K562 (cell line): ENCODE measurements around the gene CTDSPL. TPM values are rescaled to one million over a fixed set of nuclear protein-coding genes. Genes with fewer than 3 reads are reported as not detected.

Source experiments
- ATAC-seq: fragments of 200-7000 bp; cut with Tn5 transposase; 3 replicates; pipeline ENCODE4 v1.9.1; 2020; ENCODE audit warnings: moderate library complexity
- BruUV-seq: library from RNA; stranded (reverse); fragments of 400-500 nt; replicated peaks from 2 replicates; lab custom pipeline; 2021; lab: Mats Ljungman, UMichigan
- CTCF ChIA-PET: fragments of 300-600 bp; formaldehyde crosslinking; extraction: SDS; loops from one replicate; lab custom pipeline; 2021; ENCODE audit warnings: low intra/inter-chr PET ratio; lab: Yijun Ruan, JAX
- POLR2A ChIA-PET: fragments of 300-600, 350-650 bp; sonication (Branson Sonifier 250); formaldehyde crosslinking; extraction: SDS; loops from one replicate; lab custom pipeline; 2021; ENCODE audit warnings: antibody characterized with exemption, inconsistent platforms; lab: Yijun Ruan, JAX
- DNase-seq, 4 experiments: peaks; one replicate each; pipeline versions ENCODE4 v3.0.0 to v3.0.0-alpha.2; 2011 to 2018; ENCODE audit warnings: low spot score in 3 of 4, mixed read lengths in 3 of 4; ENCODE audit errors: extremely low read depth in 1 of 4
- FAIRE-seq: peaks from 2 replicates; lab custom pipeline; 2011; peaks lifted over from hg19 to GRCh38; lab: Jason Lieb, UNC
- H2AFZ ChIP-seq: 2 replicates; pipeline ENCODE4 v1.6.0; 2011; ENCODE audit warnings: low read depth, low read length, control low read depth, inconsistent platforms
- H3K27ac ChIP-seq: fragments of 200-600 bp; 3 replicates; pipeline ENCODE4 v1.8.0; 2011; ENCODE audit warnings: low read depth, mild to moderate bottlenecking, control low read depth, inconsistent platforms, low read length, moderate library complexity, mixed read lengths; ENCODE audit errors: extremely low read depth
- H3K27me3 ChIP-seq, 2 experiments: fragments of 300-600 bp in 1 of 2; 2 replicates in 1 of 2; 3 replicates in 1 of 2; pipeline versions ENCODE4 v1.6.0 to v1.8.0; 2011; ENCODE audit warnings: inconsistent platforms in 2 of 2, low read length in 2 of 2, mild to moderate bottlenecking in 1 of 2, mixed read lengths in 1 of 2, moderate library complexity in 1 of 2; ENCODE audit not compliant: control insufficient read depth in 2 of 2, insufficient read depth in 2 of 2
- H3K36me3 ChIP-seq: fragments of 300-600 bp; 3 replicates; pipeline ENCODE4 v1.8.0; 2011; ENCODE audit warnings: mild to moderate bottlenecking, low read length, inconsistent platforms; ENCODE audit not compliant: control insufficient read depth, insufficient read depth
- H3K4me1 ChIP-seq, 2 experiments: fragments of 200-600 bp in 1 of 2; replicated peaks in 1 of 2; 2 replicates in 1 of 2; 3 replicates in 1 of 2; pipeline versions ENCODE4 v1.5.1 to v1.8.0; 2011; ENCODE audit warnings: inconsistent platforms in 2 of 2, low read length in 2 of 2, mild to moderate bottlenecking in 1 of 2, mixed read lengths in 1 of 2, moderate library complexity in 1 of 2; ENCODE audit not compliant: control insufficient read depth in 2 of 2, insufficient read depth in 2 of 2
- H3K4me2 ChIP-seq: 2 replicates; pipeline ENCODE4 v1.6.1; 2011; ENCODE audit warnings: low read length, control low read depth, inconsistent platforms, mixed read lengths; ENCODE audit not compliant: insufficient read depth
- H3K4me3 ChIP-seq: fragments of 200-600 bp; sonication (generic), shearing (Covaris generic); 2 replicates; pipeline ENCODE4 v1.5.1; 2016; ENCODE audit warnings: control low read depth, inconsistent platforms
- H3K79me2 ChIP-seq: fragments of 200-600 bp; 3 replicates; pipeline ENCODE4 v1.8.0; 2011; ENCODE audit warnings: low read length, inconsistent platforms; ENCODE audit not compliant: control insufficient read depth, insufficient read depth
- H3K9ac ChIP-seq, 2 experiments: 2 replicates each; pipeline versions ENCODE4 v1.6.0 to v1.6.1; 2011; ENCODE audit warnings: low read depth in 2 of 2, low read length in 2 of 2, control low read depth in 1 of 2, inconsistent platforms in 1 of 2, mild to moderate bottlenecking in 1 of 2, mixed read lengths in 1 of 2; ENCODE audit not compliant: insufficient read depth in 1 of 2
- H3K9me1 ChIP-seq: one replicate; pipeline ENCODE4 v1.6.0; 2011; ENCODE audit warnings: inconsistent platforms, mild to moderate bottlenecking, low read length, moderate library complexity; ENCODE audit not compliant: control insufficient read depth, insufficient read depth
- H3K9me3 ChIP-seq: replicated peaks from 2 replicates; pipeline ENCODE4 v1.5.1; 2011; ENCODE audit warnings: low read depth, low read length, inconsistent platforms; ENCODE audit not compliant: control insufficient read depth, insufficient read depth
- H4K20me1 ChIP-seq: replicated peaks from 2 replicates; pipeline ENCODE4 v1.6.1; 2011; ENCODE audit warnings: low read length, inconsistent platforms, mixed read lengths; ENCODE audit not compliant: control insufficient read depth, insufficient read depth
- CBFA2T3 ChIP-seq: fragments of 450-650 bp; IDR thresholded peaks from 2 replicates; pipeline ENCODE4 v1.6.1; 2017
- CHCHD3 ChIP-seq: fragments of 250-450 bp; sonication (Bioruptor Pico); IDR thresholded peaks from 2 replicates; pipeline ENCODE4 v2.1.2; 2022; ENCODE audit warnings: mild to moderate bottlenecking
- ELF2 ChIP-seq: fragments of 250-450 bp; sonication (Bioruptor Pico); IDR thresholded peaks from 2 replicates; pipeline ENCODE4 v1.5.0; 2021; ENCODE audit warnings: mild to moderate bottlenecking
- ESRRA ChIP-seq: fragments of 450-650 bp; IDR thresholded peaks from 2 replicates; pipeline ENCODE4 v1.6.1; 2014; ENCODE audit warnings: low read depth, mild to moderate bottlenecking, moderate library complexity, borderline replicate concordance
- KDM1A ChIP-seq, 2 experiments: fragments of 450-650 bp; IDR thresholded peaks; 2 replicates each; pipeline ENCODE4 v1.6.1; 2016; ENCODE audit warnings: mild to moderate bottlenecking in 2 of 2
- MYBL2 ChIP-seq, 2 experiments: fragments of 450-650 bp in 1 of 2; sonication (generic) in 1 of 2; formaldehyde crosslinking in 1 of 2; IDR thresholded peaks; 2 replicates each; pipeline versions ENCODE4 v1.6.1 to v1.8.1; 2017 to 2022; ENCODE audit warnings: borderline replicate concordance in 1 of 2, inconsistent platforms in 1 of 2, low read depth in 1 of 2, mild to moderate bottlenecking in 1 of 2, missing genetic modification reagents in 1 of 2, moderate library complexity in 1 of 2
- OTX1 ChIP-seq: fragments of 450-650 bp; formaldehyde crosslinking; IDR thresholded peaks from 2 replicates; pipeline ENCODE4 v1.4.0; 2022; ENCODE audit warnings: mild to moderate bottlenecking
- ZBTB40 ChIP-seq, 2 experiments: fragments of 450-650 bp in 1 of 2; sonication (generic) in 1 of 2; formaldehyde crosslinking in 1 of 2; IDR thresholded peaks; 2 replicates each; pipeline versions ENCODE4 v1.7.1 to v1.9.0; 2016 to 2022; ENCODE audit warnings: inconsistent platforms in 1 of 2, mild to moderate bottlenecking in 1 of 2, missing genetic modification reagents in 1 of 2
- ZNF586 ChIP-seq: fragments of 450-650 bp; formaldehyde crosslinking; conservative IDR thresholded peaks from 2 replicates; pipeline ENCODE4 v1.4.0; 2020; ENCODE audit warnings: mild to moderate bottlenecking, moderate library complexity
- WGBS: fragments of 100-300 bp; shearing (Covaris generic); methylation state at CpG from one replicate; pipeline ENCODE4 v1.1.6; 2016; ENCODE audit warnings: low coverage, mixed read lengths; ENCODE audit not compliant: insufficient coverage; ENCODE audit errors: missing lambda C conversion rate; 5-methylcytosine and 5-hydroxymethylcytosine counted together
- in situ Hi-C: fragments of 300-500 bp; cut with MboI; formaldehyde crosslinking; loops from 4 replicates; pipeline ENCODE4 v1.15.0; 2018; ENCODE audit warnings: inconsistent platforms, mixed read lengths
- intact Hi-C: fragments of 100-400 bp; cut with micrococcal nuclease; formaldehyde crosslinking; loops from 2 replicates; pipeline ENCODE4 v1.14.2; 2022
- polyA plus RNA-seq, 8 experiments: library from polyadenylated mRNA; depleted of rRNA in 4 of 8; stranded (reverse) in 5 of 8; unstranded in 3 of 8; fragments of >200 nt; fragmentation: Nextera tagmentation in 2 of 8; fragmentation: Illumina TruSeq in 1 of 8; extraction: Ambion mirVana in 2 of 8; extraction: Trizol in 1 of 8; gene quantifications; 2 replicates each; pipeline versions ENCODE4 v1.2.1 to v1.2.3, GENCODE V29; 2011 to 2014; ENCODE audit warnings: inconsistent platforms in 1 of 8, missing spikeins in 1 of 8
- total RNA-seq, 7 experiments: library from RNA; depleted of rRNA in 6 of 7; stranded (reverse); fragments of >200 nt in 6 of 7; fragmentation: Illumina TruSeq in 2 of 7; extraction: Trizol in 2 of 7; gene quantifications; 2 replicates each; pipeline versions ENCODE4 v1.2.1 to v1.2.3, GENCODE V29; 2011 to 2021; ENCODE audit warnings: low replicate concordance in 1 of 7
- TF ChIP-seq, protein P1 (sequence below): fragments of 200-400 bp; formaldehyde crosslinking; IDR thresholded peaks from 2 replicates; pipeline ENCODE4 v1.6.1; 2017; ENCODE audit warnings: mild to moderate bottlenecking, low read depth, low read length, moderate library complexity

Gene CTDSPL
- total and polyA plus RNA-seq, 9 of the 15 experiments (the other 6 are each of a cell fraction or from before 2014, with no cell fraction given) = 5.1 to 19.3 (median 11.3) TPM

- DNase-seq = no peak
- no peaks in the 10 kb centered on the region for H3K4me1 ChIP-seq
- H3K27ac ChIP-seq = no peak overlapping the region
- H4K20me1 ChIP-seq = no peaks in the 10 kb centered on the region
- H3K9me3 ChIP-seq = 0 out of 2 replicates have a peak, but pooled peaks cover 3% of the 10 kb centered on the region
- CTCF ChIA-PET = no interaction called here
- no peak for FAIRE-seq
- H3K79me2 ChIP-seq = peaks cover 3% of the 10 kb centered on the region; the same call in 1 of the 3 replicates
- no peak overlapping the region for H3K4me3 ChIP-seq
- ATAC-seq = no peak
- 33% methylated on average over 3 of the region's 3 CpGs for WGBS
- H3K4me2 ChIP-seq = no peak overlapping the region
- H3K36me3 ChIP-seq = no peaks in the 10 kb centered on the region
- H3K27me3 ChIP-seq = no peaks in the 10 kb centered on the region
- intact Hi-C loops (no loop called here), in situ Hi-C loops (no loop called here)
- no peak overlapping the region for H3K9ac ChIP-seq
- no peaks in the 10 kb centered on the region for H3K9me1 ChIP-seq
- H2AFZ ChIP-seq = no peak overlapping the region
- POLR2A ChIA-PET = no interaction called here
- BruUV-seq = no TSS peak
- TF ChIP-seq, protein P1, sequence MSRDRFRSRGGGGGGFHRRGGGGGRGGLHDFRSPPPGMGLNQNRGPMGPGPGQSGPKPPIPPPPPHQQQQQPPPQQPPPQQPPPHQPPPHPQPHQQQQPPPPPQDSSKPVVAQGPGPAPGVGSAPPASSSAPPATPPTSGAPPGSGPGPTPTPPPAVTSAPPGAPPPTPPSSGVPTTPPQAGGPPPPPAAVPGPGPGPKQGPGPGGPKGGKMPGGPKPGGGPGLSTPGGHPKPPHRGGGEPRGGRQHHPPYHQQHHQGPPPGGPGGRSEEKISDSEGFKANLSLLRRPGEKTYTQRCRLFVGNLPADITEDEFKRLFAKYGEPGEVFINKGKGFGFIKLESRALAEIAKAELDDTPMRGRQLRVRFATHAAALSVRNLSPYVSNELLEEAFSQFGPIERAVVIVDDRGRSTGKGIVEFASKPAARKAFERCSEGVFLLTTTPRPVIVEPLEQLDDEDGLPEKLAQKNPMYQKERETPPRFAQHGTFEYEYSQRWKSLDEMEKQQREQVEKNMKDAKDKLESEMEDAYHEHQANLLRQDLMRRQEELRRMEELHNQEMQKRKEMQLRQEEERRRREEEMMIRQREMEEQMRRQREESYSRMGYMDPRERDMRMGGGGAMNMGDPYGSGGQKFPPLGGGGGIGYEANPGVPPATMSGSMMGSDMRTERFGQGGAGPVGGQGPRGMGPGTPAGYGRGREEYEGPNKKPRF = no peak
- TF ChIP-seq ZBTB40 (IDR thresholded peaks at IDR 0.05) (no peak), ZBTB40 (CRISPR knock-in tag; IDR thresholded peaks at IDR 0.05) (no peak), ZNF586 (no peak), ESRRA (no peak), CHCHD3 (CRISPR knock-in tag) (no peak), OTX1 (no peak), MYBL2 (IDR thresholded peaks at IDR 0.05; ENCODE audit: low read depth) (no peak), MYBL2 (CRISPR knock-in tag; IDR thresholded peaks at IDR 0.05; ENCODE audit: borderline replicate concordance) (no peak), CBFA2T3 (no peak), KDM1A (IDR thresholded peaks at IDR 0.05) (no peak), ELF2 (CRISPR knock-in tag) (no peak)
These were observed 10.2 kb downstream of the CTDSPL start for GRCh38 chr3:37871858-37872257.
